ENCODE data around the gene LMAN1L. TPM values are rescaled to one million over a fixed set of nuclear protein-coding genes. Genes with fewer than 3 reads are reported as not detected.

The LMAN1L gene
- total and polyA plus RNA-seq, 2 experiments from 2014 or later: not detected

DNA sequence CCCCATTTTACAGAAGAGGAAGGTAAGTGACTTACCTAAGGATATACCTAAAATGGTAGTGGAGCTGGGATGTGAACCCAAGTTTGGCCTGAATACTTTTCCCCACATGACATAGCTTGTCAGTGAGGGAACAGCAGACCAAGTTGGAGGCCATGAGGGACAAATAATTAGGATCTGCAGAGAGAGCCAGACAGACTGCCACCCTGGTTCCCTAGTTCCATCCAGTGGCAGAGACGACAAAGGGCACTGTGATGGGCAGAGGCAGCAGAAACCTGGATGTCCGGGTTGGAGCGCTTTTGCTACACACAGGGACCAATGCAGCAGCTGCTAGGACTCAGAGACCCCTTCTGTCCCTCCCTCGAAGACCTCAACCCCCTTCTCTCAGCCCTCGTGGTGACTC lies 15.0 kb downstream of the LMAN1L start:
- 66% methylated on average over 5 of the region's 5 CpGs for WGBS (ENCODE audit: low lambda C conversion rate, missing lambda C conversion rate)
- no peaks in the 10 kb centered on the region for H4K20me1 ChIP-seq (ENCODE audit: insufficient read depth, poor library complexity, severe bottlenecking)
- no peak for TF ChIP-seq EZH2 (IDR thresholded peaks at IDR 0.05; ENCODE audit: borderline replicate concordance)
- TF ChIP-seq EZH2phosphoT487 (IDR thresholded peaks at IDR 0.05; ENCODE audit: low read depth, severe bottlenecking, unreplicated experiment): no peak
- TF ChIP-seq, protein P1, sequence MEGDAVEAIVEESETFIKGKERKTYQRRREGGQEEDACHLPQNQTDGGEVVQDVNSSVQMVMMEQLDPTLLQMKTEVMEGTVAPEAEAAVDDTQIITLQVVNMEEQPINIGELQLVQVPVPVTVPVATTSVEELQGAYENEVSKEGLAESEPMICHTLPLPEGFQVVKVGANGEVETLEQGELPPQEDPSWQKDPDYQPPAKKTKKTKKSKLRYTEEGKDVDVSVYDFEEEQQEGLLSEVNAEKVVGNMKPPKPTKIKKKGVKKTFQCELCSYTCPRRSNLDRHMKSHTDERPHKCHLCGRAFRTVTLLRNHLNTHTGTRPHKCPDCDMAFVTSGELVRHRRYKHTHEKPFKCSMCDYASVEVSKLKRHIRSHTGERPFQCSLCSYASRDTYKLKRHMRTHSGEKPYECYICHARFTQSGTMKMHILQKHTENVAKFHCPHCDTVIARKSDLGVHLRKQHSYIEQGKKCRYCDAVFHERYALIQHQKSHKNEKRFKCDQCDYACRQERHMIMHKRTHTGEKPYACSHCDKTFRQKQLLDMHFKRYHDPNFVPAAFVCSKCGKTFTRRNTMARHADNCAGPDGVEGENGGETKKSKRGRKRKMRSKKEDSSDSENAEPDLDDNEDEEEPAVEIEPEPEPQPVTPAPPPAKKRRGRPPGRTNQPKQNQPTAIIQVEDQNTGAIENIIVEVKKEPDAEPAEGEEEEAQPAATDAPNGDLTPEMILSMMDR (IDR thresholded peaks at IDR 0.05; ENCODE audit: poor library complexity): no peak
- H3K36me3 ChIP-seq (replicated peaks; ENCODE audit: insufficient read depth, low read depth): no peaks in the 10 kb centered on the region
- H3K27me3 ChIP-seq: peaks cover 41% of the 10 kb centered on the region
- H3K4me3 ChIP-seq: no peak overlapping the region
- no peak overlapping the region for H3K27ac ChIP-seq
- no peaks in the 10 kb centered on the region for H3K9me2 ChIP-seq (replicated peaks; ENCODE audit: insufficient read depth)
- no peaks in the 10 kb centered on the region for H3K9me3 ChIP-seq (ENCODE audit: low read depth)
- DNase-seq (ENCODE audit: low spot score): no peak
- H2AFZ ChIP-seq: no peak overlapping the region
- H3K4me1 ChIP-seq (ENCODE audit: insufficient read depth): no peaks in the 10 kb centered on the region
- no peak overlapping the region for H3K4me2 ChIP-seq
- H3K79me2 ChIP-seq: no peaks in the 10 kb centered on the region

DNA sequence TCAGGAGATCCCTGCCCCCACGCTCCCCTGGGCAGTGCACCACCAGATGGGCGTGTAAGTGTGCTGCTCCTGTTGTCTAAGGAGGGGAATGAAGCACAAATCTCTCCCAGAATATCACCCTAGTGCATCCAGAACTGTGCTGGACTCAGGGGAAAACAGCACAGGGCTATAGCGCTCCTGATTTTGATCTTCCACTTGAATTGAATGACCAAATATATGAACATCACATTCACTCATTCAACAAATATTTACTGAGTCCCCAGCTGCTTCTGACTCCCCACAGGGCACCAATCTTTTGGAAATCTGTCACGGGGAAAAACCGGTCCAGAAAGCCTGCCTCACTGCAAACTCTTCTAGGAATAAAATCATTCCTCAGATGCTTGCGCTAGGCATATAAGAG lies 16.2 kb downstream of the LMAN1L start:
- TF ChIP-seq EZH2phosphoT487 (IDR thresholded peaks at IDR 0.05; ENCODE audit: low read depth, severe bottlenecking, unreplicated experiment): no peak
- TF ChIP-seq, protein P1 (IDR thresholded peaks at IDR 0.05; ENCODE audit: poor library complexity): no peak
- 82% methylated on average over 6 of the region's 6 CpGs for WGBS (ENCODE audit: low lambda C conversion rate, missing lambda C conversion rate)
- no peak overlapping the region for H3K4me3 ChIP-seq
- no peaks in the 10 kb centered on the region for H4K20me1 ChIP-seq (ENCODE audit: insufficient read depth, poor library complexity, severe bottlenecking)
- no peaks in the 10 kb centered on the region for H3K36me3 ChIP-seq (replicated peaks; ENCODE audit: insufficient read depth, low read depth)
- H2AFZ ChIP-seq: no peak overlapping the region
- no peaks in the 10 kb centered on the region for H3K9me3 ChIP-seq (ENCODE audit: low read depth)
- H3K27ac ChIP-seq: no peak overlapping the region
- no peaks in the 10 kb centered on the region for H3K79me2 ChIP-seq
- no peaks in the 10 kb centered on the region for H3K9me2 ChIP-seq (replicated peaks; ENCODE audit: insufficient read depth)
- no peaks in the 10 kb centered on the region for H3K4me1 ChIP-seq (ENCODE audit: insufficient read depth)
- no peak for DNase-seq (ENCODE audit: low spot score)
- H3K4me2 ChIP-seq: no peak overlapping the region
- H3K27me3 ChIP-seq: peaks cover 41% of the 10 kb centered on the region

DNA sequence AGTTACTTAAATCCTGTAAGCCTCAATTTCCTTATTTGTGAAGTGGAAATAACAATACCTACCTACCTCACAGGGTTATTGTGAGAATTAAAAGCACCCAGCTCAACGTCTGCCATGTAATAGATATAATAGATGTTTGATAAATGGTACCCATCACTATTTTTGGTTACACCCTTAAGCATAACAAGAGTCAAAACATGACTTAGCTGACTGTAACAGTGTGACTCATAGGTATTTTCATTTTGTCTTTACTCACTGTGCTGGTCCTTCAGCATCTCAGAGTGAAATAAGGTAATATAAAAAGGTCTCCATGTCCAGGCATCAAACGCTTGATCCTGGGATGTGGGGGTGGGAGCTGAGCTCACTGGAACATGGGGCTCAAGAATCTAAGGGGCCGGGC lies 16.9 kb downstream of the LMAN1L start:
- no peak for TF ChIP-seq EZH2phosphoT487 (IDR thresholded peaks at IDR 0.05; ENCODE audit: low read depth, severe bottlenecking, unreplicated experiment)
- no peak for TF ChIP-seq EZH2 (IDR thresholded peaks at IDR 0.05; ENCODE audit: borderline replicate concordance)
- TF ChIP-seq, protein P1 (IDR thresholded peaks at IDR 0.05; ENCODE audit: poor library complexity): no peak
- H4K20me1 ChIP-seq (ENCODE audit: insufficient read depth, poor library complexity, severe bottlenecking): no peaks in the 10 kb centered on the region
- no peaks in the 10 kb centered on the region for H3K79me2 ChIP-seq
- no peak overlapping the region for H3K4me3 ChIP-seq
- no peak overlapping the region for H2AFZ ChIP-seq
- no peaks in the 10 kb centered on the region for H3K9me3 ChIP-seq (ENCODE audit: low read depth)
- no peak for DNase-seq (ENCODE audit: low spot score)
- no peak overlapping the region for H3K4me2 ChIP-seq
- no peaks in the 10 kb centered on the region for H3K4me1 ChIP-seq (ENCODE audit: insufficient read depth)
- H3K36me3 ChIP-seq (replicated peaks; ENCODE audit: insufficient read depth, low read depth): no peaks in the 10 kb centered on the region
- no peaks in the 10 kb centered on the region for H3K9me2 ChIP-seq (replicated peaks; ENCODE audit: insufficient read depth)
- H3K27ac ChIP-seq: no peak overlapping the region
- H3K27me3 ChIP-seq: peaks cover 41% of the 10 kb centered on the region
- WGBS (ENCODE audit: low lambda C conversion rate, missing lambda C conversion rate): 64% methylated on average over 3 of the region's 3 CpGs

DNA sequence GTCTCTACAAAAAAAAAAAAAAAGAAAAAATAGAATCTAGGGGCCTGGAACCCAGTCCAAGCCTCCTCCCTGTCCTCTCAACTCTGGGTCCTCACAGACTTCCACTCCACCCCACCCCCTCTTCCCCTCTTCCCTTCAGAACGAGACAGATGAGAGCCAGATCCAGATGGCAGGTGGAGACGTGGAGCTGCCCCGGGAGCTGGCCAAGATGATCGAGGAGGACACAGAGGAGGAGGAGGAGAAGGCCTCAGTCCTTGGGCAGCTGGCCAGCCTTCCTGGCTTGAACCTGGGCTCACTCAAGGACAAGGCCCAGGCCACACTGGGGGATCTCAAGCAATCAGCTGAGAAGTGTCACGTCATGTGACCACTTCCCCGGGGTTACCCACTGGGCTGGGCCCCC lies 17.4 kb downstream of the LMAN1L start:
- no peaks in the 10 kb centered on the region for H3K9me3 ChIP-seq (ENCODE audit: low read depth)
- H2AFZ ChIP-seq: no peak overlapping the region
- no peak overlapping the region for H3K4me2 ChIP-seq
- no peaks in the 10 kb centered on the region for H3K79me2 ChIP-seq
- H3K4me1 ChIP-seq (ENCODE audit: insufficient read depth): no peaks in the 10 kb centered on the region
- H3K36me3 ChIP-seq (replicated peaks; ENCODE audit: insufficient read depth, low read depth): no peaks in the 10 kb centered on the region
- 74% methylated on average over 6 of the region's 6 CpGs for WGBS (ENCODE audit: low lambda C conversion rate, missing lambda C conversion rate)
- DNase-seq (ENCODE audit: low spot score): no peak
- TF ChIP-seq, protein P1 (IDR thresholded peaks at IDR 0.05; ENCODE audit: poor library complexity): no peak
- no peak for TF ChIP-seq EZH2phosphoT487 (IDR thresholded peaks at IDR 0.05; ENCODE audit: low read depth, severe bottlenecking, unreplicated experiment)
- no peak for TF ChIP-seq EZH2 (IDR thresholded peaks at IDR 0.05; ENCODE audit: borderline replicate concordance)
- H3K9me2 ChIP-seq (replicated peaks; ENCODE audit: insufficient read depth): no peaks in the 10 kb centered on the region
- H3K27me3 ChIP-seq: peaks cover 41% of the 10 kb centered on the region
- H3K4me3 ChIP-seq: no peak overlapping the region
- no peaks in the 10 kb centered on the region for H4K20me1 ChIP-seq (ENCODE audit: insufficient read depth, poor library complexity, severe bottlenecking)
- H3K27ac ChIP-seq: no peak overlapping the region
